Common myeloid progenitor, CD34-positive (primary cell): ENCODE data around the gene DACH1.

Source experiments
- CTCF ChIA-PET: fragments of 350-600 bp; sonication (Branson Sonifier 250); formaldehyde crosslinking; loops from one replicate; lab custom pipeline; 2021; ENCODE audit warnings: antibody characterized with exemption; lab: Charles Lee
- POLR2A ChIA-PET: fragments of 350-600 bp; sonication (Branson Sonifier 250); formaldehyde crosslinking; loops from one replicate; lab custom pipeline; 2021; ENCODE audit warnings: antibody characterized with exemption; lab: Charles Lee
- DNase-seq, 3 donors: peaks; one replicate each; pipeline versions ENCODE4 v3.0.0 to v3.0.0-alpha.2; 2013
- H3K27ac ChIP-seq, 2 experiments: 1 replicate in 1 of 2; 2 replicates in 1 of 2; pipeline ENCODE4 v1.7.0; 2013; ENCODE audit warnings: inconsistent platforms in 2 of 2, low read length in 2 of 2, mild to moderate bottlenecking in 2 of 2, low read depth in 1 of 2, moderate library complexity in 1 of 2; ENCODE audit not compliant: severe bottlenecking in 2 of 2, insufficient read depth in 1 of 2, poor library complexity in 1 of 2
- H3K27me3 ChIP-seq, 5 experiments: replicated peaks in 2 of 5; 1 replicate in 3 of 5; 2 replicates in 2 of 5; pipeline versions ENCODE4 v1.6.1 to v1.7.0; 2013; ENCODE audit warnings: low read length in 4 of 5, mild to moderate bottlenecking in 2 of 5, moderate library complexity in 2 of 5, inconsistent platforms in 1 of 5; ENCODE audit not compliant: insufficient read depth in 5 of 5, control insufficient read depth in 4 of 5
- H3K36me3 ChIP-seq, 4 experiments: 1 replicate in 2 of 4; 2 replicates in 2 of 4; pipeline versions ENCODE4 v1.6.1 to v1.7.0; 2013; ENCODE audit warnings: low read length in 3 of 4, control low read depth in 1 of 4, mild to moderate bottlenecking in 1 of 4; ENCODE audit not compliant: control insufficient read depth in 4 of 4, insufficient read depth in 4 of 4
- H3K4me1 ChIP-seq, 4 experiments: 1 replicate in 3 of 4; 2 replicates in 1 of 4; pipeline versions ENCODE4 v1.6.1 to v1.7.1; 2013; ENCODE audit warnings: low read length in 3 of 4, mild to moderate bottlenecking in 3 of 4, control low read depth in 1 of 4, inconsistent platforms in 1 of 4, moderate library complexity in 1 of 4; ENCODE audit not compliant: control insufficient read depth in 4 of 4, insufficient read depth in 4 of 4; ENCODE audit errors: control extremely low read depth in 1 of 4
- H3K4me3 ChIP-seq, 7 experiments: 1 replicate in 4 of 7; 2 replicates in 3 of 7; pipeline versions ENCODE4 v1.5.1 to v1.7.0; 2013; ENCODE audit warnings: mild to moderate bottlenecking in 7 of 7, low read length in 6 of 7, moderate library complexity in 6 of 7, inconsistent platforms in 2 of 7, low read depth in 2 of 7, control low read depth in 1 of 7; ENCODE audit not compliant: insufficient read depth in 4 of 7, control insufficient read depth in 1 of 7; ENCODE audit errors: extremely low read depth in 1 of 7
- H3K9me3 ChIP-seq, 5 experiments: 1 replicate in 4 of 5; 2 replicates in 1 of 5; pipeline versions ENCODE4 v1.6.1 to v1.7.1; 2013; ENCODE audit warnings: low read length in 4 of 5, mild to moderate bottlenecking in 2 of 5, inconsistent platforms in 1 of 5, low read depth in 1 of 5, moderate library complexity in 1 of 5; ENCODE audit not compliant: control insufficient read depth in 4 of 5, insufficient read depth in 2 of 5; ENCODE audit errors: control extremely low read depth in 1 of 5
- WGBS: methylation state at CpG from one replicate; pipeline ENCODE4 v1.1.5; 2013; ENCODE audit not compliant: insufficient coverage; 5-methylcytosine and 5-hydroxymethylcytosine counted together

The DACH1 gene

DNA sequence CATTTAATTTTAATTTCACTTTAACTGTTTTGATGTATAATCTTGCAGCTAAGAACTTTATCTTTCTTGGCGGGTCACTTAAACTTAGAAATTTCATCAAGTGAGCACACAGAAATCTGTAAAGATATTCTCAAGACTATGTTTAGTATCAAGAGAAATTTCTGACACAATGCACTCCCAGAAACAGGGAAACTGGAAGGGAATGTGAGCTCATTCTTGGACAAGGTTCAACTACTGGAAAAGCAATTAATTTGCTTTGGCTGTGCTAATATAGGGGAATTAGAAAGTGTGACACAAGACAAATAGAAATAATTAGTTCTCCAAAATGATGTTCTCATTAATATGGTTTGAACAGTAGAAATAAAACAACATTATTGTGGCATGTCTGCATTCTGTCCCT is 402.3 kb downstream of the DACH1 start:
- Histone ChIP-seq H3K4me3 (no peak overlapping the region), H3K27me3 (no peaks in the 10 kb centered on the region), H3K9me3 (no peaks in the 10 kb centered on the region), H3K36me3 (peaks cover 0 to 2% (median under 1%) of the 10 kb centered on the region in 4 experiments), H3K4me1 (peaks cover 0 to 3% (median 0%) of the 10 kb centered on the region in 4 experiments), H3K27ac (no peak overlapping the region)
- CTCF ChIA-PET, result no interaction called here
- POLR2A ChIA-PET, result no interaction called here
- no peak for DNase-seq
- WGBS, result no CpG with 5 or more reads among the region's 1 CpG

GRCh38 chr13:71461892-71462291 is 405.1 kb downstream of the DACH1 start:
- POLR2A ChIA-PET, result no interaction called here
- CTCF ChIA-PET, result no interaction called here
- no peaks in the 10 kb centered on the region for H3K9me3 ChIP-seq
- no peak overlapping the region for H3K27ac ChIP-seq
- no peak for DNase-seq
- peaks cover 0 to 2% (median under 1%) of the 10 kb centered on the region in 4 experiments for H3K36me3 ChIP-seq
- H3K4me3 ChIP-seq, result no peak overlapping the region
- no peaks in the 10 kb centered on the region for H3K27me3 ChIP-seq
- no CpG with 5 or more reads among the region's 1 CpG for WGBS
- H3K4me1 ChIP-seq, result peaks cover 0 to 3% (median 0%) of the 10 kb centered on the region in 4 experiments

DNA sequence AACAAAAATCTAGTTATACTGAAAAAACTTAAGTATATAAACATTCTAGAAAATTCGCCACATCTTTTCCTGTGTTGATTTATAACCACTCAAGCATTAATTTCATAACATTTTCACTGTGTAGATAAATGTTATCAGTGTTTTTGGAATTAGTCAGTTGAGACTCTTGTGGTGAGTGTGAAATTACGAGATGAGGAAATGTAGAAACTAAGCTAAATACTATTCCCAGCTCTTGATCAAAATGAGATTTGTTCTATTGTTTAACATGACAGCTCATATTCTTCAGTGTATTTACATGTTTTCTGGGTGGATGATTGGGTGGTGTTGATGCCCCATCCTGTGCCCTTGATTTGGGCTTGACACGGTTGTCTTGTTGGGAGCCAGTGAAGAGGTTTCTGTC is 406.8 kb downstream of the DACH1 start:
- no peak overlapping the region for H3K27ac ChIP-seq
- H3K9me3 ChIP-seq, result no peaks in the 10 kb centered on the region
- peaks cover 0 to 3% (median 0%) of the 10 kb centered on the region in 4 experiments for H3K4me1 ChIP-seq
- no peaks in the 10 kb centered on the region for H3K27me3 ChIP-seq
- peaks cover 0 to 2% (median under 1%) of the 10 kb centered on the region in 4 experiments for H3K36me3 ChIP-seq
- DNase-seq, result peak in 1 of 3 donors; percentile 8
- no CpG with 5 or more reads among the region's 3 CpGs for WGBS
- no peak overlapping the region for H3K4me3 ChIP-seq
- ChIA-PET POLR2A (no interaction called here), CTCF (no interaction called here)

DNA sequence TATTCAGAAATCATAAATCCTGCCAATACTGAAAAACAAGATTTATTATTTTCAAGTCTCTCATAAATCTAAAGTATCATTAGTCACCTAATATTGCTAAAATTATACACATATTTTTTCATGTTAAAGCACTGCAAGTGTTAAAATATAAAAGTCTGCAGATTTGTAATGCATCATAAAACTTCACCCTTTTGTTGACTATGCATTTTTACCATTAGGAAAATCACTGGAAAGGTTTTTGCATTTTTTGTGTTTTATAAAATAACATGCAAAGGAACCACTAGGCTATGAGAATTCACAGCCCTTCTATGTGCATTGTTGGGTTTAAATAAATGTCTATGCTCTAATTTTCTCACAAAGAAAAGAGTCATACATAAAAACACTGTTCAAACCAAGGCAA is 407.3 kb downstream of the DACH1 start:
- H3K9me3 ChIP-seq, result no peaks in the 10 kb centered on the region
- ChIA-PET CTCF (no interaction called here), POLR2A (no interaction called here)
- H3K36me3 ChIP-seq, result peaks cover 0 to 2% (median under 1%) of the 10 kb centered on the region in 4 experiments
- H3K27me3 ChIP-seq, result no peaks in the 10 kb centered on the region
- DNase-seq, result no peak
- no peak overlapping the region for H3K27ac ChIP-seq
- peaks cover 0 to 3% (median 0%) of the 10 kb centered on the region in 4 experiments for H3K4me1 ChIP-seq
- H3K4me3 ChIP-seq, result no peak overlapping the region

DNA sequence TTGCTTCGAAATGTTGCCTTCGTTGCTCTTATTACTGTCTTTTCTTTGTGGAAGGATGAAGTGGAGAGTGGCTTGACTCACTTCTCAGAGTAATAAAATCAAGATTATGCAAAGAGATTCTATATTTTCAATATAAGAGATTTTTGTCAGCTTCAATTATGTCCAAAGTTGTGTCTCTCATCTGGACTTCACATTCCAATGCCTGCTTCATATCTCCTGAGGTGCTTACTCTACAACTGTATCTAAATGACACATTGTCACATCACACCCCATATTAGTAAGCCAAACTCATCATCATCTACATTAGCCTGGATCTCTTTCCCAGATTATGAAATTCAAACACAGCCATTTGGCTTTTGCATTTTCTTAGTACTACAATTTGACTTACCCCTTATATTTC is 409.4 kb downstream of the DACH1 start:
- Histone ChIP-seq H3K4me1 (peaks cover 0 to 3% (median 0%) of the 10 kb centered on the region in 4 experiments), H3K27me3 (no peaks in the 10 kb centered on the region), H3K36me3 (peaks cover 0 to 2% (median 0%) of the 10 kb centered on the region in 4 experiments), H3K27ac (no peak overlapping the region), H3K9me3 (no peaks in the 10 kb centered on the region), H3K4me3 (no peak overlapping the region)
- ChIA-PET POLR2A (no interaction called here), CTCF (no interaction called here)
- DNase-seq, result no peak
- WGBS, result no CpG with 5 or more reads among the region's 2 CpGs

DNA sequence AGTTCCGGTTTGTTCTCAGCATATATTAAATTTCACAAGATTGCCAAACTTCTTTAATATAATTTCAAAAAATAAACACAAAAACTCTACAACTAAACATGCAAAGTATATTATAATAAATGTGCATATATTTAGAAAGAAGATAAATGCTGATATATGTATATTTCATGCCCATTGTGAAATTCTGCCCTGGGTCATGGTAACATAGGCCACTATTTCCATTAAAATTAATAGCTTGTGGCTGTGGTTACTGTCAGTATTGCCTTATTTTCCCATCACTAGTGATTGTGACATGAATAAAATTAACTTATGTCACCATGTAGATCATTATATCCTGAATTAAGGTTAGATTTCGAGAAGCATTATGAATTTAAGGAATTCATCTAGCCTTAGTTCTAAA is 410.9 kb downstream of the DACH1 start:
- Histone ChIP-seq H3K27ac (no peak overlapping the region), H3K36me3 (peaks cover 0 to 2% (median 0%) of the 10 kb centered on the region in 4 experiments), H3K4me1 (peaks cover 0 to 3% (median 0%) of the 10 kb centered on the region in 4 experiments), H3K9me3 (no peaks in the 10 kb centered on the region), H3K27me3 (no peaks in the 10 kb centered on the region), H3K4me3 (no peak overlapping the region)
- no peak for DNase-seq
- POLR2A ChIA-PET, result no interaction called here
- CTCF ChIA-PET, result no interaction called here
- no CpG with 5 or more reads among the region's 2 CpGs for WGBS

DNA sequence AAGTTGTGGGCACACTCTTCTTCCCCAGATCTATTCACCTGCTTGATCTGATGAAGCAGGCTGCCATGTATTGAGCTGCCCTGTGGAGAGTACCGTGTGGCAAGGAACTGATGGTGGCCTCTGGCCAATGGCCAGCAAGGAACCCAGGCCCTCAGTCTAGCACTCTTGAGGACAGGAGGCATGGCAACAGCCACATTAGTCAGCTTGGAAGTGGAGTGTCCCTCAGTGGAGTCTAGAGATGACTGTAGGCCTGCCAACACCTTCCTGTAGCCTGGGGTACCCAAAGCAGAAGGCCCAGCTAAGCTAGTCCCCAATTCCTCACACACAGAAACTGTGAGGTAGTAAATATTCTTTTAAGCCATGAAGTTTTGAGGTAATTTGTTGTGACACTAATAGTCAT is 412.5 kb downstream of the DACH1 start:
- Histone ChIP-seq H3K4me1 (no peaks in the 10 kb centered on the region), H3K27me3 (no peaks in the 10 kb centered on the region), H3K9me3 (no peaks in the 10 kb centered on the region), H3K4me3 (no peak overlapping the region), H3K27ac (no peak overlapping the region), H3K36me3 (peaks cover 0 to 2% (median 1%) of the 10 kb centered on the region in 4 experiments)
- no peak for DNase-seq
- POLR2A ChIA-PET, result no interaction called here
- WGBS, result 100% methylated on average over 1 of the region's 1 CpG
- CTCF ChIA-PET, result no interaction called here
